Diencephalon (tissue), 1 donor: ENCODE results near the gene PCDHGA2. TPM values are rescaled to one million over a fixed set of nuclear protein-coding genes. Genes with fewer than 3 reads are reported as not detected.

Experiments
- total RNA-seq: library from RNA; depleted of rRNA; stranded (reverse); fragments of >200 nt; gene quantifications from one replicate; pipeline ENCODE4 v1.2.3, GENCODE V29; 2014

The PCDHGA2 gene
- total RNA-seq, 1 donor from 2014 or later, result 8.5 TPM

Other genes with a start within 250 kb of the PCDHGA2 start
- 12.7 TPM for gene PCDHB2, start 244.1 kb upstream of the PCDHGA2 start, total RNA-seq
- gene PCDHB3, start 238.3 kb upstream of the PCDHGA2 start, total RNA-seq, result 13.6 TPM
- 5.3 TPM for gene PCDHB4, start 216.9 kb upstream of the PCDHGA2 start, total RNA-seq
- gene PCDHB5, start 203.6 kb upstream of the PCDHGA2 start, total RNA-seq, result 11.1 TPM
- gene PCDHB6, start 188.7 kb upstream of the PCDHGA2 start, total RNA-seq, result 4.2 TPM
- 8.5 TPM for gene PCDHB7, start 166.1 kb upstream of the PCDHGA2 start, total RNA-seq
- 8.1 TPM for gene PCDHB8, start 161.0 kb upstream of the PCDHGA2 start, total RNA-seq
- 5.8 TPM for gene PCDHB16, start 156.4 kb upstream of the PCDHGA2 start, total RNA-seq
- 9.2 TPM for gene PCDHB9, start 151.6 kb upstream of the PCDHGA2 start, total RNA-seq
- gene PCDHB10, start 146.4 kb upstream of the PCDHGA2 start, total RNA-seq, result 22.4 TPM
- 14.8 TPM for gene PCDHB11, start 139.1 kb upstream of the PCDHGA2 start, total RNA-seq
- 15.5 TPM for gene PCDHB12, start 130.0 kb upstream of the PCDHGA2 start, total RNA-seq
- gene PCDHB13, start 124.8 kb upstream of the PCDHGA2 start, total RNA-seq, result 10.8 TPM
- gene PCDHB14, start 115.4 kb upstream of the PCDHGA2 start, total RNA-seq, result 12.7 TPM
- gene PCDHB15, start 93.4 kb upstream of the PCDHGA2 start, total RNA-seq, result 22.6 TPM
- 0.23 TPM for gene SLC25A2, start 34.7 kb upstream of the PCDHGA2 start, total RNA-seq
- gene TAF7, start 18.0 kb upstream of the PCDHGA2 start, total RNA-seq, result 103 TPM
- 4.2 TPM for gene PCDHGA1, start 8.2 kb upstream of the PCDHGA2 start, total RNA-seq
- 7.2 TPM for gene PCDHGA3, start 5.1 kb downstream of the PCDHGA2 start, total RNA-seq
- gene PCDHGB1, start 11.3 kb downstream of the PCDHGA2 start, total RNA-seq, result 10.4 TPM
- gene PCDHGA4, start 16.3 kb downstream of the PCDHGA2 start, total RNA-seq, result 12.5 TPM
- 7.6 TPM for gene PCDHGB2, start 21.2 kb downstream of the PCDHGA2 start, total RNA-seq
- gene PCDHGA5, start 25.4 kb downstream of the PCDHGA2 start, total RNA-seq, result 7.2 TPM
- gene PCDHGB3, start 31.5 kb downstream of the PCDHGA2 start, total RNA-seq, result 9.2 TPM
- 11.3 TPM for gene PCDHGA6, start 35.1 kb downstream of the PCDHGA2 start, total RNA-seq
- gene PCDHGA7, start 44.0 kb downstream of the PCDHGA2 start, total RNA-seq, result 7.6 TPM
- 14.8 TPM for gene PCDHGB4, start 48.9 kb downstream of the PCDHGA2 start, total RNA-seq
- 6.9 TPM for gene PCDHGA8, start 53.9 kb downstream of the PCDHGA2 start, total RNA-seq
- gene PCDHGB5, start 59.2 kb downstream of the PCDHGA2 start, total RNA-seq, result 24.0 TPM
- gene PCDHGA9, start 64.0 kb downstream of the PCDHGA2 start, total RNA-seq, result 14.3 TPM
- gene PCDHGB6, start 69.3 kb downstream of the PCDHGA2 start, total RNA-seq, result 17.8 TPM
- gene PCDHGA10, start 74.2 kb downstream of the PCDHGA2 start, total RNA-seq, result 15.2 TPM
- gene PCDHGB7, start 78.9 kb downstream of the PCDHGA2 start, total RNA-seq, result 18.2 TPM
- gene PCDHGA11, start 82.3 kb downstream of the PCDHGA2 start, total RNA-seq, result 18.9 TPM
- 7.4 TPM for gene PCDHGA12, start 91.7 kb downstream of the PCDHGA2 start, total RNA-seq
- gene PCDHGC3, start 137.2 kb downstream of the PCDHGA2 start, total RNA-seq, result 69.0 TPM
- 91.6 TPM for gene PCDHGC4, start 146.3 kb downstream of the PCDHGA2 start, total RNA-seq
- 9.5 TPM for gene PCDHGC5, start 150.3 kb downstream of the PCDHGA2 start, total RNA-seq